IMR-90 (cell line): ENCODE measurements around the gene SEMA3E. TPM values are rescaled to one million over a fixed set of nuclear protein-coding genes. Genes with fewer than 3 reads are reported as not detected.

Source experiments
- ATAC-seq: fragments of 200-7000 bp; cut with Tn5 transposase; 2 replicates; pipeline ENCODE4 v1.9.1; 2020; ENCODE audit warnings: low read depth, mild to moderate bottlenecking, moderate library complexity
- BruUV-seq: library from RNA; stranded (reverse); fragments of 400-500 nt; replicated peaks from 2 replicates; lab custom pipeline; 2021; lab: Mats Ljungman, UMichigan
- CTCF ChIA-PET: fragments of 300-600 bp; formaldehyde crosslinking; extraction: SDS; loops from one replicate; lab custom pipeline; 2021; ENCODE audit warnings: antibody characterized with exemption; lab: Yijun Ruan, JAX
- POLR2A ChIA-PET: fragments of 300-600 bp; sonication (Branson Sonifier 250); formaldehyde crosslinking; loops from one replicate; lab custom pipeline; 2022; ENCODE audit warnings: antibody characterized with exemption; ENCODE audit not compliant: unreplicated experiment; lab: Charles Lee
- DNase-seq: peaks from one replicate; pipeline ENCODE4 v3.0.0; 2013
- H2AFZ ChIP-seq: replicated peaks from 2 replicates; pipeline ENCODE3; 2013; ENCODE audit warnings: low read length, mild to moderate bottlenecking; ENCODE audit not compliant: poor library complexity
- H2AK5ac ChIP-seq: 2 replicates; pipeline ENCODE4 v1.6.1; 2013; ENCODE audit warnings: low read depth, low read length, inconsistent platforms
- H2AK9ac ChIP-seq: replicated peaks from 2 replicates; pipeline ENCODE3; 2013; ENCODE audit warnings: mild to moderate bottlenecking, low read depth, low read length, moderate library complexity; ENCODE audit not compliant: poor library complexity
- H2BK120ac ChIP-seq: 2 replicates; pipeline ENCODE4 v1.6.1; 2013; ENCODE audit warnings: low read depth, low read length, inconsistent platforms
- H2BK15ac ChIP-seq: 3 replicates; pipeline ENCODE4 v1.6.1; 2013; ENCODE audit warnings: low read depth, low read length, inconsistent platforms
- H2BK20ac ChIP-seq: 2 replicates; pipeline ENCODE4 v1.6.1; 2013; ENCODE audit warnings: low read depth, mild to moderate bottlenecking, inconsistent platforms, low read length, moderate library complexity
- H2BK5ac ChIP-seq: 2 replicates; pipeline ENCODE4 v1.6.1; 2013; ENCODE audit warnings: mild to moderate bottlenecking, low read depth, low read length, inconsistent platforms; ENCODE audit not compliant: poor library complexity, severe bottlenecking
- H3K14ac ChIP-seq: replicated peaks from 2 replicates; pipeline ENCODE4 v1.6.1; 2013; ENCODE audit warnings: low read depth, low read length, inconsistent platforms
- H3K18ac ChIP-seq: 2 replicates; pipeline ENCODE4 v1.6.1; 2013; ENCODE audit warnings: low read depth, low read length, control low read depth
- H3K23ac ChIP-seq: 2 replicates; pipeline ENCODE4 v1.6.1; 2013; ENCODE audit warnings: low read depth, low read length, inconsistent platforms
- H3K27ac ChIP-seq: 2 replicates; pipeline ENCODE4 v1.5.1; 2013; ENCODE audit warnings: mild to moderate bottlenecking, control low read depth, low read length; ENCODE audit not compliant: insufficient read depth
- H3K27me3 ChIP-seq: 2 replicates; pipeline ENCODE4 v1.6.1; 2013; ENCODE audit warnings: low read length; ENCODE audit not compliant: control insufficient read depth, insufficient read depth
- H3K36me3 ChIP-seq: 2 replicates; pipeline ENCODE4 v1.6.1; 2013; ENCODE audit warnings: low read length, mixed read lengths; ENCODE audit not compliant: control insufficient read depth, insufficient read depth
- H3K4ac ChIP-seq: 2 replicates; pipeline ENCODE4 v1.6.1; 2013; ENCODE audit warnings: low read depth, low read length, inconsistent platforms
- H3K4me1 ChIP-seq: 2 replicates; pipeline ENCODE4 v1.6.1; 2013; ENCODE audit warnings: low read length, mixed read lengths; ENCODE audit not compliant: control insufficient read depth, insufficient read depth
- H3K4me2 ChIP-seq: 2 replicates; pipeline ENCODE4 v1.6.1; 2013; ENCODE audit warnings: low read depth, mild to moderate bottlenecking, control low read depth, low read length, moderate library complexity
- H3K4me3 ChIP-seq: 2 replicates; pipeline ENCODE4 v1.5.1; 2013; ENCODE audit warnings: low read depth, mild to moderate bottlenecking, control low read depth, low read length, moderate library complexity; ENCODE audit not compliant: insufficient read depth
- H3K56ac ChIP-seq: 2 replicates; pipeline ENCODE4 v1.6.1; 2013; ENCODE audit warnings: low read length, inconsistent platforms; ENCODE audit not compliant: insufficient read depth; ENCODE audit errors: extremely low read depth
- H3K79me1 ChIP-seq, 2 experiments: 2 replicates each; pipeline ENCODE4 v1.6.1; 2013; ENCODE audit warnings: low read length in 2 of 2, inconsistent platforms in 1 of 2, low read depth in 1 of 2
- H3K9ac ChIP-seq: 2 replicates; pipeline ENCODE4 v1.6.1; 2013; ENCODE audit warnings: low read depth, low read length, control low read depth
- H3K9me1 ChIP-seq: 2 replicates; pipeline ENCODE4 v1.6.1; 2013; ENCODE audit warnings: low read length, inconsistent platforms; ENCODE audit not compliant: insufficient read depth
- H3K9me3 ChIP-seq: 2 replicates; pipeline ENCODE4 v1.6.1; 2013; ENCODE audit warnings: low read length; ENCODE audit not compliant: control insufficient read depth, insufficient read depth
- H4K20me1 ChIP-seq: 2 replicates; pipeline ENCODE4 v1.6.1; 2013; ENCODE audit warnings: low read length, inconsistent platforms; ENCODE audit not compliant: insufficient read depth
- H4K5ac ChIP-seq: 2 replicates; pipeline ENCODE4 v1.6.1; 2013; ENCODE audit warnings: mild to moderate bottlenecking, low read depth, low read length, control low read depth
- H4K8ac ChIP-seq, 2 experiments: 2 replicates each; pipeline ENCODE4 v1.6.1; 2013; ENCODE audit warnings: low read depth in 2 of 2, low read length in 2 of 2, control low read depth in 1 of 2, inconsistent platforms in 1 of 2
- H4K91ac ChIP-seq: 2 replicates; pipeline ENCODE4 v1.6.1; 2013; ENCODE audit warnings: low read depth, low read length, inconsistent platforms; ENCODE audit not compliant: insufficient read depth
- CTCF ChIP-seq: conservative IDR thresholded peaks from 2 replicates; pipeline ENCODE4 v1.5.1; 2012; ENCODE audit warnings: mild to moderate bottlenecking, low read depth, low read length, improper control_type of control experiment
- ELK1 ChIP-seq: fragments of 150-350 bp; IDR thresholded peaks from 2 replicates; pipeline ENCODE4 v1.6.1; 2016; ENCODE audit warnings: low read depth, mild to moderate bottlenecking, low read length, moderate library complexity, borderline replicate concordance
- NFE2L2 ChIP-seq: fragments of 150-350 bp; IDR thresholded peaks from 2 replicates; pipeline ENCODE4 v1.6.1; 2016; ENCODE audit warnings: low read depth, mild to moderate bottlenecking, low read length
- POLR2A ChIP-seq: IDR thresholded peaks from 2 replicates; pipeline ENCODE4 v1.6.1; 2012; ENCODE audit warnings: mild to moderate bottlenecking, low read depth, low read length
- RFX5 ChIP-seq: IDR thresholded peaks from 2 replicates; pipeline ENCODE4 v1.8.0; 2012; ENCODE audit warnings: low read depth, mild to moderate bottlenecking, low read length, moderate library complexity
- USF2 ChIP-seq: fragments of 150-350 bp; IDR thresholded peaks from 2 replicates; pipeline ENCODE4 v1.6.1; 2017; ENCODE audit warnings: mild to moderate bottlenecking, antibody characterized with exemption, low read length, low read depth
- WGBS, 2 experiments: methylation state at CpG; one replicate each; pipeline versions ENCODE4 v1.1.5 to v1.1.7; 2013; ENCODE audit warnings: missing lambda C conversion rate in 2 of 2; ENCODE audit not compliant: insufficient read length in 1 of 2; ENCODE audit errors: extremely low coverage in 2 of 2; 5-methylcytosine and 5-hydroxymethylcytosine counted together
- dilution Hi-C: fragments of 300-500 bp; cut with HindIII; formaldehyde crosslinking; loops from one replicate; pipeline ENCODE4 v1.14.3; 2018; ENCODE audit warnings: low sequenced_read_pairs; ENCODE audit not compliant: unreplicated experiment
- in situ Hi-C: fragments of 300-500 bp; cut with MboI; formaldehyde crosslinking; loops from 3 replicates; pipeline ENCODE4 v1.14.3; 2019; ENCODE audit warnings: low sequenced_read_pairs, inconsistent platforms, mixed read lengths
- intact Hi-C: fragments of 100-400 bp; cut with micrococcal nuclease; formaldehyde crosslinking; loops from 2 replicates; pipeline ENCODE4 v1.10.0; 2022
- polyA plus RNA-seq, 3 experiments: library from polyadenylated mRNA; depleted of rRNA; stranded (reverse); fragments of >200 nt; gene quantifications; 2 replicates each; pipeline ENCODE4 v1.2.3, GENCODE V29; 2012; ENCODE audit warnings: low replicate concordance in 1 of 3
- total RNA-seq: library from RNA; depleted of rRNA; stranded (reverse); fragments of >200 nt; gene quantifications from 2 replicates; pipeline ENCODE4 v1.2.3, GENCODE V29; 2012

The SEMA3E gene
- total and polyA plus RNA-seq, 2 of the 4 experiments (the other 2 are of a cell fraction): 0.31 to 0.72 TPM

- dilution Hi-C loops: no loop called here
- CTCF ChIA-PET: interaction anchor here (0.7 kb wide), 1 partner anchor 131 kb away, joined by 5 read pairs; no protein-coding TSS in a partner anchor
- intact Hi-C loops: loop anchor here (5.0 kb wide), 1 partner anchor 70 kb away; no protein-coding TSS in a partner anchor
These were observed 182.0 kb downstream of the SEMA3E start for GRCh38 chr7:83466956-83467355.

More at GRCh38 chr7:83466956-83467355, 182.0 kb downstream of the SEMA3E start:
- no CpG with 5 or more reads among the region's 2 CpGs for WGBS, 2 experiments
- Histone ChIP-seq H3K79me1 (no peaks in the 10 kb centered on the region), H2BK15ac (no peak overlapping the region), H3K14ac (no peak overlapping the region), H3K9ac (no peak overlapping the region), H3K36me3 (no peaks in the 10 kb centered on the region), H2BK5ac (no peak overlapping the region), H3K23ac (no peak overlapping the region), H4K91ac (no peak overlapping the region), H3K27me3 (no peaks in the 10 kb centered on the region; the same call in 1 of the 2 replicates), H3K9me1 (0 out of 2 replicates have a peak, but pooled peaks cover 2% of the 10 kb centered on the region), H3K4me3 (no peak overlapping the region), H3K18ac (no peak overlapping the region), H4K5ac (no peak overlapping the region), H3K4ac (peak overlapping the region; percentile 22; the same call in 1 of the 2 replicates), H3K4me2 (no peak overlapping the region), H2BK120ac (no peak overlapping the region), H3K4me1 (no peaks in the 10 kb centered on the region), H2AFZ (no peak overlapping the region), H2AK5ac (no peak overlapping the region), H3K9me3 (no peaks in the 10 kb centered on the region), H4K20me1 (no peaks in the 10 kb centered on the region), H3K27ac (no peak overlapping the region), H2BK20ac (no peak overlapping the region), H2AK9ac (no peak overlapping the region), H3K56ac (no peak overlapping the region), H4K8ac (no peak overlapping the region)
- no peak for TF ChIP-seq CTCF
- TF ChIP-seq NFE2L2: peak; percentile 7; the same call in 1 of the 2 replicates
- no peak for TF ChIP-seq ELK1
- no peak for TF ChIP-seq POLR2A
- no peak for TF ChIP-seq RFX5
- TF ChIP-seq USF2: no peak
- POLR2A ChIA-PET: no interaction called here
- BruUV-seq: no TSS peak
- DNase-seq (no peak), ATAC-seq (no peak)
- in situ Hi-C loops: no loop called here
